HepG2 (cell line): Measurements from ENCODE around the gene GRM8. TPM values are rescaled to one million over a fixed set of nuclear protein-coding genes. Genes with fewer than 3 reads are reported as not detected.

Experiments
- ARID3A ChIP-seq: IDR thresholded peaks from 2 replicates; pipeline ENCODE4 v1.6.1; 2012; ENCODE audit warnings: low read depth, low read length, improper control_type of control experiment
- ATF6 ChIP-seq: sonication (generic); formaldehyde crosslinking; conservative IDR thresholded peaks from 2 replicates; pipeline ENCODE4 v1.4.0; 2020; ENCODE audit warnings: missing genetic modification reagents
- BCL3 ChIP-seq: sonication (generic); formaldehyde crosslinking; IDR thresholded peaks from 2 replicates; pipeline ENCODE4 v1.5.1; 2020; ENCODE audit warnings: mild to moderate bottlenecking, missing genetic modification reagents, moderate library complexity
- BRCA1 ChIP-seq: sonication (generic); formaldehyde crosslinking; IDR thresholded peaks from 2 replicates; pipeline ENCODE4 v1.4.0; 2020; ENCODE audit warnings: missing genetic modification reagents
- IKZF4 ChIP-seq: sonication (generic); formaldehyde crosslinking; IDR thresholded peaks from 2 replicates; pipeline ENCODE4 v1.5.1; 2020; ENCODE audit warnings: borderline replicate concordance, mild to moderate bottlenecking, low read depth, missing genetic modification reagents; ENCODE audit errors: not compliant biosample characterization
- KDM5B ChIP-seq: sonication (generic); formaldehyde crosslinking; IDR thresholded peaks from 2 replicates; pipeline ENCODE4 v1.4.0; 2020; ENCODE audit warnings: missing genetic modification reagents, mild to moderate bottlenecking, borderline replicate concordance
- KLF9 ChIP-seq: IDR thresholded peaks from 2 replicates; pipeline ENCODE4 v1.6.1; 2016; ENCODE audit warnings: low read depth
- PBX3 ChIP-seq: sonication (generic); formaldehyde crosslinking; IDR thresholded peaks from 2 replicates; pipeline ENCODE4 v1.8.1; 2023; ENCODE audit warnings: missing genetic modification reagents, inconsistent platforms, borderline replicate concordance
- PHB2 ChIP-seq: fragments of 450-650 bp; IDR thresholded peaks from 2 replicates; pipeline ENCODE4 v1.6.1; 2018; ENCODE audit not compliant: partially characterized antibody
- POLR2AphosphoS5 ChIP-seq: IDR thresholded peaks from 2 replicates; pipeline ENCODE4 v1.6.1; 2012; ENCODE audit warnings: low read depth, low read length
- RAD21 ChIP-seq: fragments of 450-650 bp; formaldehyde crosslinking; IDR thresholded peaks from 2 replicates; pipeline ENCODE4 v1.5.0; 2020; ENCODE audit warnings: mild to moderate bottlenecking
- SP140L ChIP-seq: sonication (generic); formaldehyde crosslinking; IDR thresholded peaks from 2 replicates; pipeline ENCODE4 v1.4.0; 2020; ENCODE audit warnings: missing genetic modification reagents, borderline replicate concordance
- TBL1XR1 ChIP-seq: fragments of 150-350 bp; IDR thresholded peaks from 2 replicates; pipeline ENCODE4 v1.6.1; 2014; ENCODE audit warnings: borderline replicate concordance, low read length; ENCODE audit not compliant: partially characterized antibody
- TCF7L2 ChIP-seq: IDR thresholded peaks from 2 replicates; pipeline ENCODE4 v1.6.1; 2011; ENCODE audit warnings: mild to moderate bottlenecking, low read depth, low read length, moderate library complexity
- TEF ChIP-seq: sonication (generic); formaldehyde crosslinking; IDR thresholded peaks from 2 replicates; pipeline ENCODE4 v1.5.0; 2020; ENCODE audit warnings: missing genetic modification reagents
- ZBTB42 ChIP-seq: sonication (generic); formaldehyde crosslinking; IDR thresholded peaks from 2 replicates; pipeline ENCODE4 v1.5.0; 2020; ENCODE audit warnings: mild to moderate bottlenecking, missing genetic modification reagents
- ZBTB8A ChIP-seq: sonication (generic); formaldehyde crosslinking; IDR thresholded peaks from 2 replicates; pipeline ENCODE4 v1.4.0; 2020; ENCODE audit warnings: mild to moderate bottlenecking, low read depth, missing genetic modification reagents, borderline replicate concordance
- ZNF282 ChIP-seq: fragments of 450-650 bp; IDR thresholded peaks from 2 replicates; pipeline ENCODE4 v1.6.1; 2018; ENCODE audit not compliant: partially characterized antibody
- ZNF331 ChIP-seq: sonication (generic); formaldehyde crosslinking; IDR thresholded peaks from 2 replicates; pipeline ENCODE4 v1.4.0; 2020; ENCODE audit warnings: missing genetic modification reagents
- ZNF383 ChIP-seq: sonication (generic); formaldehyde crosslinking; IDR thresholded peaks from 2 replicates; pipeline ENCODE4 v1.4.0; 2020; ENCODE audit warnings: missing genetic modification reagents, mild to moderate bottlenecking, borderline replicate concordance
- ZNF558 ChIP-seq: sonication (generic); formaldehyde crosslinking; IDR thresholded peaks from 2 replicates; pipeline ENCODE4 v1.9.0; 2022; ENCODE audit warnings: mild to moderate bottlenecking, missing genetic modification reagents, borderline replicate concordance
- ZNF580 ChIP-seq: IDR thresholded peaks from 2 replicates; pipeline ENCODE4 v1.6.1; 2016; ENCODE audit warnings: low read depth, borderline replicate concordance
- ZNF75D ChIP-seq: sonication (generic); formaldehyde crosslinking; IDR thresholded peaks from 2 replicates; pipeline ENCODE4 v1.8.1; 2023; ENCODE audit warnings: missing genetic modification reagents, mild to moderate bottlenecking, borderline replicate concordance
- ZNF850 ChIP-seq: sonication (generic); formaldehyde crosslinking; conservative IDR thresholded peaks from 2 replicates; pipeline ENCODE4 v1.9.0; 2021; ENCODE audit warnings: mild to moderate bottlenecking, missing genetic modification reagents
- polyA plus RNA-seq, 8 experiments: library from polyadenylated mRNA; depleted of rRNA in 3 of 8; stranded (reverse) in 7 of 8; unstranded in 1 of 8; fragments of >200 nt; fragmentation: Illumina TruSeq in 4 of 8; extraction: Trizol in 4 of 8; gene quantifications; 2 replicates each; pipeline versions ENCODE4 v1.2.1 to v1.2.3, GENCODE V29; 2011 to 2016; ENCODE audit warnings: low read depth in 4 of 8, missing spikeins in 1 of 8, mixed read lengths in 1 of 8; ENCODE audit not compliant: insufficient read depth in 1 of 8
- total RNA-seq, 5 experiments: library from RNA; depleted of rRNA; stranded (reverse); fragments of >200 nt; fragmentation: Illumina TruSeq; extraction: Trizol; gene quantifications; 2 replicates each; pipeline ENCODE4 v1.2.3, GENCODE V29; 2016; ENCODE audit warnings: low read depth in 1 of 5

The GRM8 gene
- total and polyA plus RNA-seq, 2 of the 13 experiments (the other 11 are each of a cell fraction or from before 2014, with no cell fraction given) = not detected

GRCh38 chr7:127107601-127108007 is 145.1 kb downstream of the GRM8 start (continued):
- TF ChIP-seq PHB2 (no peak), ZNF282 (no peak), ZNF558 (CRISPR knock-in tag) (peak; percentile 82; the same call in 1 of the 2 replicates), KLF9 (CRISPR knock-in tag) (0 out of 2 replicates have a peak, but pooled peaks have one; percentile 56), ZNF580 (peak; percentile 92), BCL3 (CRISPR knock-in tag) (no peak), ZBTB42 (CRISPR knock-in tag) (no peak), SP140L (CRISPR knock-in tag) (peak; percentile 79; the same call in 1 of the 2 replicates), ZNF75D (0 out of 2 replicates have a peak, but pooled peaks have one; percentile 49), ARID3A (no peak), RAD21 (CRISPR knock-in tag) (no peak), TBL1XR1 (no peak), KDM5B (CRISPR knock-in tag) (no peak), ATF6 (0 out of 2 replicates have a peak, but pooled peaks have one; percentile 92), POLR2AphosphoS5 (no peak), TCF7L2 (no peak), ZNF331 (CRISPR knock-in tag) (peak; percentile 94), BRCA1 (peak; percentile 92), ZNF383 (CRISPR knock-in tag) (no peak), ZNF850 (CRISPR knock-in tag) (no peak), ZBTB8A (CRISPR knock-in tag) (no peak), PBX3 (CRISPR knock-in tag) (peak; percentile 75; the same call in 1 of the 2 replicates), IKZF4 (CRISPR knock-in tag) (no peak), TEF (CRISPR knock-in tag) (peak; percentile 85; the same call in 1 of the 2 replicates)
